GM23338 (cell line): ENCODE results near the gene FSIP1. TPM values are rescaled to one million over a fixed set of nuclear protein-coding genes. Genes with fewer than 3 reads are reported as not detected.

Experiments
- ATAC-seq: fragments of 200-7000 bp; cut with Tn5 transposase; 3 replicates; pipeline ENCODE4 v1.9.1; 2020
- DNase-seq: peaks from one replicate; pipeline ENCODE4 v3.0.0-alpha.2; 2015; ENCODE audit warnings: low spot score
- H2AFZ ChIP-seq: fragments of 200-600 bp; sonication (generic); 2 replicates; pipeline ENCODE4 v1.8.0; 2016; ENCODE audit warnings: antibody characterized with exemption, mild to moderate bottlenecking, moderate library complexity
- H3F3A ChIP-seq: fragments of 200-600 bp; sonication (generic); replicated peaks from 2 replicates; pipeline ENCODE4 v1.8.0; 2017; ENCODE audit warnings: antibody characterized with exemption, mixed run types, low read depth
- H3K27ac ChIP-seq: fragments of 200-600 bp; sonication (generic); 2 replicates; pipeline ENCODE4 v1.6.1; 2016; ENCODE audit warnings: low read depth
- H3K27me3 ChIP-seq: fragments of 200-600 bp; sonication (generic); 2 replicates; pipeline ENCODE4 v1.8.0; 2016; ENCODE audit warnings: mild to moderate bottlenecking, mixed run types, moderate library complexity; ENCODE audit not compliant: insufficient read depth
- H3K36me3 ChIP-seq: fragments of 200-600 bp; sonication (generic); 2 replicates; pipeline ENCODE4 v1.8.0; 2016; ENCODE audit warnings: mild to moderate bottlenecking; ENCODE audit not compliant: insufficient read depth
- H3K4me1 ChIP-seq: fragments of 200-600 bp; sonication (generic); 2 replicates; pipeline ENCODE4 v1.8.0; 2016; ENCODE audit warnings: mild to moderate bottlenecking, moderate library complexity; ENCODE audit not compliant: insufficient read depth
- H3K4me2 ChIP-seq: fragments of 200-600 bp; sonication (generic); 2 replicates; pipeline ENCODE4 v1.7.1; 2017; ENCODE audit warnings: mixed run types
- H3K4me3 ChIP-seq: fragments of 200-600 bp; sonication (generic); 2 replicates; pipeline ENCODE4 v1.6.1; 2016; ENCODE audit warnings: mixed run types
- H3K79me2 ChIP-seq: fragments of 200-600 bp; sonication (generic); replicated peaks from 2 replicates; pipeline ENCODE4 v1.8.0; 2017; ENCODE audit warnings: mild to moderate bottlenecking; ENCODE audit not compliant: insufficient read depth
- H3K9me2 ChIP-seq: fragments of 200-600 bp; sonication (generic); 2 replicates; pipeline ENCODE4 v1.8.0; 2017; ENCODE audit not compliant: insufficient read depth
- H4K20me1 ChIP-seq: fragments of 200-600 bp; sonication (generic); replicated peaks from 2 replicates; pipeline ENCODE4 v1.8.0; 2017; ENCODE audit warnings: mild to moderate bottlenecking; ENCODE audit not compliant: insufficient read depth
- H3K27ac Mint-ChIP-seq: 2 replicates; pipeline ENCODE4 v1.8.0; 2020; ENCODE audit warnings: inconsistent platforms, mild to moderate bottlenecking, moderate library complexity, mixed read lengths
- H3K27me3 Mint-ChIP-seq: 3 replicates; pipeline ENCODE4 v1.8.0; 2022; ENCODE audit warnings: low read depth, mild to moderate bottlenecking, moderate library complexity, mixed read lengths, inconsistent platforms; ENCODE audit not compliant: insufficient read depth, poor library complexity
- H3K36me3 Mint-ChIP-seq: 3 replicates; pipeline ENCODE4 v1.8.0; 2021; ENCODE audit warnings: low read depth, mild to moderate bottlenecking, inconsistent platforms, moderate library complexity, mixed read lengths
- H3K4me1 Mint-ChIP-seq: 3 replicates; pipeline ENCODE4 v1.8.0; 2020; ENCODE audit warnings: mild to moderate bottlenecking, inconsistent platforms, mixed read lengths
- H3K4me3 Mint-ChIP-seq: 3 replicates; pipeline ENCODE4 v1.8.0; 2021; ENCODE audit warnings: moderate library complexity, mild to moderate bottlenecking, inconsistent platforms, mixed read lengths
- H3K9me3 Mint-ChIP-seq: 3 replicates; pipeline ENCODE4 v1.8.0; 2020; ENCODE audit warnings: moderate library complexity, mild to moderate bottlenecking, inconsistent platforms, mixed read lengths
- CTCF ChIP-seq, 2 experiments: fragments of 200-600 bp in 1 of 2; sonication (generic) in 1 of 2; conservative IDR thresholded peaks; 2 replicates each; pipeline versions ENCODE4 v1.5.1 to v1.6.1; 2016 to 2017; ENCODE audit warnings: antibody characterized with exemption in 2 of 2, low read depth in 2 of 2, mild to moderate bottlenecking in 2 of 2, moderate library complexity in 1 of 2
- ETS1 ChIP-seq: IDR thresholded peaks from 2 replicates; pipeline ENCODE4 v1.6.1; 2016; ENCODE audit warnings: antibody characterized with exemption
- EZH2phosphoT487 ChIP-seq: fragments of 200-600 bp; sonication (generic); IDR thresholded peaks from one replicate; pipeline ENCODE4 v1.8.1; 2018; ENCODE audit warnings: antibody characterized with exemption; ENCODE audit not compliant: unreplicated experiment
- JUNB ChIP-seq: IDR thresholded peaks from one replicate; pipeline ENCODE4 v1.6.1; 2016; ENCODE audit warnings: antibody characterized with exemption; ENCODE audit not compliant: unreplicated experiment
- NANOG ChIP-seq: IDR thresholded peaks from 2 replicates; pipeline ENCODE4 v1.6.1; 2016; ENCODE audit warnings: antibody characterized with exemption, borderline replicate concordance
- POLR2AphosphoS5 ChIP-seq: IDR thresholded peaks from 2 replicates; pipeline ENCODE4 v1.6.1; 2016; ENCODE audit warnings: antibody characterized with exemption, low read depth
- STAT1 ChIP-seq: IDR thresholded peaks from one replicate; pipeline ENCODE4 v1.6.1; 2016; ENCODE audit warnings: antibody characterized with exemption; ENCODE audit not compliant: unreplicated experiment
- ZNF114 ChIP-seq: fragments of 250-450 bp; sonication (Bioruptor Pico); IDR thresholded peaks from 2 replicates; pipeline ENCODE4 v1.5.0; 2020; ENCODE audit warnings: mild to moderate bottlenecking, moderate library complexity
- ZNF462 ChIP-seq: fragments of 250-450 bp; sonication (Bioruptor Pico); IDR thresholded peaks from 2 replicates; pipeline ENCODE4 v1.5.0; 2020; ENCODE audit warnings: mild to moderate bottlenecking, moderate library complexity
- polyA plus RNA-seq: library from polyadenylated mRNA; unstranded; fragments of >200 nt; fragmentation: Nextera tagmentation; extraction: Ambion mirVana; gene quantifications from 2 replicates; pipeline ENCODE4 v1.2.1, GENCODE V29; 2016
- total RNA-seq: library from RNA; depleted of rRNA; stranded (reverse); fragments of >200 nt; shearing (Covaris generic); gene quantifications from 2 replicates; pipeline ENCODE4 v1.2.3, GENCODE V29; 2014

Gene FSIP1
- total and polyA plus RNA-seq, 2 experiments from 2014 or later, result 0.92 to 2.1 TPM

GRCh38 chr15:39736412-39737195 is 46.0 kb downstream of the FSIP1 start (continued):
- TF ChIP-seq NANOG (no peak), ETS1 (no peak), STAT1 (no peak), ZNF462 (CRISPR knock-in tag) (no peak), EZH2phosphoT487 (no peak), POLR2AphosphoS5 (no peak)

- no peaks in the 10 kb centered on the region for H3F3A ChIP-seq
- no peaks in the 10 kb centered on the region for H3K4me1 ChIP-seq
- H3K4me3 ChIP-seq, result no peak overlapping the region
- no peaks in the 10 kb centered on the region for H4K20me1 ChIP-seq
- H3K36me3 Mint-ChIP-seq, result no peaks in the 10 kb centered on the region
- H2AFZ ChIP-seq, result no peak overlapping the region
- no peaks in the 10 kb centered on the region for H3K9me2 ChIP-seq
- ATAC-seq, result no peak
- no peaks in the 10 kb centered on the region for H3K79me2 ChIP-seq
- H3K9me3 Mint-ChIP-seq, result no peaks in the 10 kb centered on the region
- no peak overlapping the region for H3K27ac ChIP-seq
- no peak overlapping the region for H3K4me2 ChIP-seq
- H3K27me3 ChIP-seq, result no peaks in the 10 kb centered on the region
- no peaks in the 10 kb centered on the region for H3K36me3 ChIP-seq
- no peaks in the 10 kb centered on the region for H3K27me3 Mint-ChIP-seq
- no peak for DNase-seq
- H3K27ac Mint-ChIP-seq, result no peak overlapping the region
- no peak overlapping the region for H3K4me3 Mint-ChIP-seq
- H3K4me1 Mint-ChIP-seq, result no peaks in the 10 kb centered on the region
- TF ChIP-seq ETS1 (no peak), POLR2AphosphoS5 (no peak), JUNB (no peak), ZNF114 (CRISPR knock-in tag) (no peak), CTCF (conservative IDR thresholded peaks at IDR 0.05; ENCODE audit: low read depth in 2 of 2) (no peak), STAT1 (no peak)
Observed at GRCh38 chr15:39735120-39735717, 47.4 kb downstream of the FSIP1 start.
